GM23338 (cell line): ENCODE data around the gene SZRD1. TPM values are rescaled to one million over a fixed set of nuclear protein-coding genes. Genes with fewer than 3 reads are reported as not detected.
A peak's percentile ranks its signal among the peaks of the same experiment; 100 is the strongest.

Experiments
- ATAC-seq: fragments of 200-7000 bp; cut with Tn5 transposase; 3 replicates; pipeline ENCODE4 v1.9.1; 2020
- DNase-seq: peaks from one replicate; pipeline ENCODE4 v3.0.0-alpha.2; 2015; ENCODE audit warnings: low spot score
- H2AFZ ChIP-seq: fragments of 200-600 bp; sonication (generic); 2 replicates; pipeline ENCODE4 v1.8.0; 2016; ENCODE audit warnings: antibody characterized with exemption, mild to moderate bottlenecking, moderate library complexity
- H3F3A ChIP-seq: fragments of 200-600 bp; sonication (generic); replicated peaks from 2 replicates; pipeline ENCODE4 v1.8.0; 2017; ENCODE audit warnings: antibody characterized with exemption, mixed run types, low read depth
- H3K27ac ChIP-seq: fragments of 200-600 bp; sonication (generic); 2 replicates; pipeline ENCODE4 v1.6.1; 2016; ENCODE audit warnings: low read depth
- H3K27me3 ChIP-seq: fragments of 200-600 bp; sonication (generic); 2 replicates; pipeline ENCODE4 v1.8.0; 2016; ENCODE audit warnings: mild to moderate bottlenecking, mixed run types, moderate library complexity; ENCODE audit not compliant: insufficient read depth
- H3K36me3 ChIP-seq: fragments of 200-600 bp; sonication (generic); 2 replicates; pipeline ENCODE4 v1.8.0; 2016; ENCODE audit warnings: mild to moderate bottlenecking; ENCODE audit not compliant: insufficient read depth
- H3K4me1 ChIP-seq: fragments of 200-600 bp; sonication (generic); 2 replicates; pipeline ENCODE4 v1.8.0; 2016; ENCODE audit warnings: mild to moderate bottlenecking, moderate library complexity; ENCODE audit not compliant: insufficient read depth
- H3K4me2 ChIP-seq: fragments of 200-600 bp; sonication (generic); 2 replicates; pipeline ENCODE4 v1.7.1; 2017; ENCODE audit warnings: mixed run types
- H3K4me3 ChIP-seq: fragments of 200-600 bp; sonication (generic); 2 replicates; pipeline ENCODE4 v1.6.1; 2016; ENCODE audit warnings: mixed run types
- H3K79me2 ChIP-seq: fragments of 200-600 bp; sonication (generic); replicated peaks from 2 replicates; pipeline ENCODE4 v1.8.0; 2017; ENCODE audit warnings: mild to moderate bottlenecking; ENCODE audit not compliant: insufficient read depth
- H3K9me2 ChIP-seq: fragments of 200-600 bp; sonication (generic); 2 replicates; pipeline ENCODE4 v1.8.0; 2017; ENCODE audit not compliant: insufficient read depth
- H4K20me1 ChIP-seq: fragments of 200-600 bp; sonication (generic); replicated peaks from 2 replicates; pipeline ENCODE4 v1.8.0; 2017; ENCODE audit warnings: mild to moderate bottlenecking; ENCODE audit not compliant: insufficient read depth
- H3K27ac Mint-ChIP-seq: 2 replicates; pipeline ENCODE4 v1.8.0; 2020; ENCODE audit warnings: inconsistent platforms, mild to moderate bottlenecking, moderate library complexity, mixed read lengths
- H3K27me3 Mint-ChIP-seq: 3 replicates; pipeline ENCODE4 v1.8.0; 2022; ENCODE audit warnings: low read depth, mild to moderate bottlenecking, moderate library complexity, mixed read lengths, inconsistent platforms; ENCODE audit not compliant: insufficient read depth, poor library complexity
- H3K36me3 Mint-ChIP-seq: 3 replicates; pipeline ENCODE4 v1.8.0; 2021; ENCODE audit warnings: low read depth, mild to moderate bottlenecking, inconsistent platforms, moderate library complexity, mixed read lengths
- H3K4me1 Mint-ChIP-seq: 3 replicates; pipeline ENCODE4 v1.8.0; 2020; ENCODE audit warnings: mild to moderate bottlenecking, inconsistent platforms, mixed read lengths
- H3K4me3 Mint-ChIP-seq: 3 replicates; pipeline ENCODE4 v1.8.0; 2021; ENCODE audit warnings: moderate library complexity, mild to moderate bottlenecking, inconsistent platforms, mixed read lengths
- H3K9me3 Mint-ChIP-seq: 3 replicates; pipeline ENCODE4 v1.8.0; 2020; ENCODE audit warnings: moderate library complexity, mild to moderate bottlenecking, inconsistent platforms, mixed read lengths
- STAT1 ChIP-seq: IDR thresholded peaks from one replicate; pipeline ENCODE4 v1.6.1; 2016; ENCODE audit warnings: antibody characterized with exemption; ENCODE audit not compliant: unreplicated experiment
- polyA plus RNA-seq: library from polyadenylated mRNA; unstranded; fragments of >200 nt; fragmentation: Nextera tagmentation; extraction: Ambion mirVana; gene quantifications from 2 replicates; pipeline ENCODE4 v1.2.1, GENCODE V29; 2016
- total RNA-seq: library from RNA; depleted of rRNA; stranded (reverse); fragments of >200 nt; shearing (Covaris generic); gene quantifications from 2 replicates; pipeline ENCODE4 v1.2.3, GENCODE V29; 2014
- TF ChIP-seq, protein P1 (sequence below), 2 experiments: fragments of 200-600 bp in 1 of 2; sonication (generic) in 1 of 2; conservative IDR thresholded peaks; 2 replicates each; pipeline versions ENCODE4 v1.5.1 to v1.6.1; 2016 to 2017; ENCODE audit warnings: antibody characterized with exemption in 2 of 2, low read depth in 2 of 2, mild to moderate bottlenecking in 2 of 2, moderate library complexity in 1 of 2
- TF ChIP-seq, protein P2 (sequence below): IDR thresholded peaks from one replicate; pipeline ENCODE4 v1.6.1; 2018; ENCODE audit warnings: antibody characterized with exemption; ENCODE audit not compliant: unreplicated experiment

SZRD1 gene
- total and polyA plus RNA-seq, 2 experiments from 2014 or later, result 32.5 to 70.9 TPM

DNA sequence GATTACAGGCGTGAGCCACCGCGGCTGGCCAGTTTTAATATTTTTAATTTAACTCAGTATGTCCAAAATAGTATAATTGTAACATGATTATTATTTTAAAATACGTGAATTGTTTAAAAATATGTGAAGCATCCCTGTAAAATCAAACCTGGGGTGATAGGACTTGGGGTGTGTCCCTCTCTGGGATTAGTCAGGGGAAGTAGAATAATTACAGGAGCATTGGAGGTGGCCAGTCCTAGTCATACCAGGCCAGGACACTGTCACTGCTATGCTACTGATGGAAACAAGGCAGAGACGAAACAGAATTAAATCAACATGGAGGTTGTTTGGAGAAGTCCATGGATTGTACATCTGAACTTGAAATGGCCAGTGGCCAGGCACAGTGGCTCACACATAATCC, 16.8 kb downstream of the SZRD1 start:
- H3K9me3 Mint-ChIP-seq, result no peaks in the 10 kb centered on the region
- Histone ChIP-seq H3K27me3 (no peaks in the 10 kb centered on the region), H3K9me2 (no peaks in the 10 kb centered on the region), H3K27ac (no peak overlapping the region), H3K4me3 (no peak overlapping the region), H3K4me2 (no peak overlapping the region), H3K36me3 (no peaks in the 10 kb centered on the region), H3F3A (no peaks in the 10 kb centered on the region), H3K4me1 (peaks cover 25% of the 10 kb centered on the region), H4K20me1 (peaks cover 89% of the 10 kb centered on the region), H2AFZ (no peak overlapping the region), H3K79me2 (peaks cover 100% of the 10 kb centered on the region)
- ATAC-seq, result no peak
- peaks cover 1% of the 10 kb centered on the region for H3K27me3 Mint-ChIP-seq
- H3K4me3 Mint-ChIP-seq, result no peak overlapping the region
- peaks cover 33% of the 10 kb centered on the region for H3K4me1 Mint-ChIP-seq
- H3K27ac Mint-ChIP-seq, result no peak overlapping the region
- DNase-seq, result no peak
- no peak for TF ChIP-seq STAT1
- H3K36me3 Mint-ChIP-seq, result peaks cover 6% of the 10 kb centered on the region; the same call in 1 of the 3 replicates

DNA sequence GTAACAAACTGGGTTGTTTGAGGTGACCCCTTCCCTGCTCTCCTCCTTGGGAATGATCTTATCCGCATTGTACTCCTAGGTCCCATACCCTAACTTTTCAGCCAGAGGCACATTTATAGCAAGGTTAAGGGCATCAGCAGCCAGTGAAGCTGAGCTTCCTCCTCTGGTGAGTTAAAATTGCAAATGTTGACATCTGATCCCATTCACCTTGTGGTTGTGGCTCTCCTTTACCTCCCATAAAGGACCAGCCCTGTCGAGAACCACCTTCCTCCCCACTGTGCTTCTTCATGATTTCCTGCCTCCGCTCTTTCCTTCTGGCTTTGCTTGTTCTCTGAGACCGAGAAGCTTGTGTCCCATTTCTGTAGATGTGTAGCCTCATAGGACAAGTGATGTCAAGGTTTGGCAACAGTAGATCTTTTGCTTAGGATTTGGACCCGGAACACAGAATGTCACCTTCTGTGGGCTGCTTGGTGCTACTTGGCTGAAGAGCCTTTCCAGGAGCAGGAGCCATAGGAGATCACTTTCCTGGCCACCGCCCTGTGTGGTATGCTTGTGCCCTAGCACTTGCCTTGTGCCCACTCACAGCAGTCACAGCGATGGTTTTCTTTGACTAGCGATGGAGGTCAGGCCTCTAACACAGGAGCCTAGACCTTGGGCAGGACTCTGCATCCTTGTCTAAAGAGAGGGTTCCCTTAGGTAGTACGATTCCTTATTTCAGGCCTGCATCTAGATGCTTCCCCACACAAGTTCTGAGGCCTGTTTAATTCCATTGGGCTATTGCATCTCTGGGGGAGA, 18.8 kb downstream of the SZRD1 start:
- H3K27me3 Mint-ChIP-seq, result peaks cover 1% of the 10 kb centered on the region
- Histone ChIP-seq H3K27me3 (no peaks in the 10 kb centered on the region), H3K36me3 (no peaks in the 10 kb centered on the region), H3K4me3 (0 out of 2 replicates have a peak overlapping the region, but pooled peaks have one; percentile 18), H3K27ac (no peak overlapping the region), H3K9me2 (no peaks in the 10 kb centered on the region), H3K4me2 (peak overlapping the region; percentile 46), H3F3A (no peaks in the 10 kb centered on the region), H3K4me1 (peaks cover 25% of the 10 kb centered on the region), H2AFZ (no peak overlapping the region), H3K79me2 (peaks cover 98% of the 10 kb centered on the region), H4K20me1 (peaks cover 86% of the 10 kb centered on the region)
- peak; percentile 46 for DNase-seq
- H3K36me3 Mint-ChIP-seq, result peaks cover 4% of the 10 kb centered on the region; the same call in 1 of the 3 replicates
- peak overlapping the region; percentile 10; the same call in 2 of the 3 replicates for H3K4me3 Mint-ChIP-seq
- H3K4me1 Mint-ChIP-seq, result peaks cover 42% of the 10 kb centered on the region
- no peaks in the 10 kb centered on the region for H3K9me3 Mint-ChIP-seq
- TF ChIP-seq, protein P1, sequence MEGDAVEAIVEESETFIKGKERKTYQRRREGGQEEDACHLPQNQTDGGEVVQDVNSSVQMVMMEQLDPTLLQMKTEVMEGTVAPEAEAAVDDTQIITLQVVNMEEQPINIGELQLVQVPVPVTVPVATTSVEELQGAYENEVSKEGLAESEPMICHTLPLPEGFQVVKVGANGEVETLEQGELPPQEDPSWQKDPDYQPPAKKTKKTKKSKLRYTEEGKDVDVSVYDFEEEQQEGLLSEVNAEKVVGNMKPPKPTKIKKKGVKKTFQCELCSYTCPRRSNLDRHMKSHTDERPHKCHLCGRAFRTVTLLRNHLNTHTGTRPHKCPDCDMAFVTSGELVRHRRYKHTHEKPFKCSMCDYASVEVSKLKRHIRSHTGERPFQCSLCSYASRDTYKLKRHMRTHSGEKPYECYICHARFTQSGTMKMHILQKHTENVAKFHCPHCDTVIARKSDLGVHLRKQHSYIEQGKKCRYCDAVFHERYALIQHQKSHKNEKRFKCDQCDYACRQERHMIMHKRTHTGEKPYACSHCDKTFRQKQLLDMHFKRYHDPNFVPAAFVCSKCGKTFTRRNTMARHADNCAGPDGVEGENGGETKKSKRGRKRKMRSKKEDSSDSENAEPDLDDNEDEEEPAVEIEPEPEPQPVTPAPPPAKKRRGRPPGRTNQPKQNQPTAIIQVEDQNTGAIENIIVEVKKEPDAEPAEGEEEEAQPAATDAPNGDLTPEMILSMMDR (conservative IDR thresholded peaks at IDR 0.05; ENCODE audit: low read depth in 2 of 2), result no peak
- TF ChIP-seq, protein P2, sequence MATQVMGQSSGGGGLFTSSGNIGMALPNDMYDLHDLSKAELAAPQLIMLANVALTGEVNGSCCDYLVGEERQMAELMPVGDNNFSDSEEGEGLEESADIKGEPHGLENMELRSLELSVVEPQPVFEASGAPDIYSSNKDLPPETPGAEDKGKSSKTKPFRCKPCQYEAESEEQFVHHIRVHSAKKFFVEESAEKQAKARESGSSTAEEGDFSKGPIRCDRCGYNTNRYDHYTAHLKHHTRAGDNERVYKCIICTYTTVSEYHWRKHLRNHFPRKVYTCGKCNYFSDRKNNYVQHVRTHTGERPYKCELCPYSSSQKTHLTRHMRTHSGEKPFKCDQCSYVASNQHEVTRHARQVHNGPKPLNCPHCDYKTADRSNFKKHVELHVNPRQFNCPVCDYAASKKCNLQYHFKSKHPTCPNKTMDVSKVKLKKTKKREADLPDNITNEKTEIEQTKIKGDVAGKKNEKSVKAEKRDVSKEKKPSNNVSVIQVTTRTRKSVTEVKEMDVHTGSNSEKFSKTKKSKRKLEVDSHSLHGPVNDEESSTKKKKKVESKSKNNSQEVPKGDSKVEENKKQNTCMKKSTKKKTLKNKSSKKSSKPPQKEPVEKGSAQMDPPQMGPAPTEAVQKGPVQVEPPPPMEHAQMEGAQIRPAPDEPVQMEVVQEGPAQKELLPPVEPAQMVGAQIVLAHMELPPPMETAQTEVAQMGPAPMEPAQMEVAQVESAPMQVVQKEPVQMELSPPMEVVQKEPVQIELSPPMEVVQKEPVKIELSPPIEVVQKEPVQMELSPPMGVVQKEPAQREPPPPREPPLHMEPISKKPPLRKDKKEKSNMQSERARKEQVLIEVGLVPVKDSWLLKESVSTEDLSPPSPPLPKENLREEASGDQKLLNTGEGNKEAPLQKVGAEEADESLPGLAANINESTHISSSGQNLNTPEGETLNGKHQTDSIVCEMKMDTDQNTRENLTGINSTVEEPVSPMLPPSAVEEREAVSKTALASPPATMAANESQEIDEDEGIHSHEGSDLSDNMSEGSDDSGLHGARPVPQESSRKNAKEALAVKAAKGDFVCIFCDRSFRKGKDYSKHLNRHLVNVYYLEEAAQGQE, result no peak
- peak; percentile 83 for ATAC-seq
- peak overlapping the region; percentile 9; the same call in 1 of the 2 replicates for H3K27ac Mint-ChIP-seq
